ENCODE results near the gene KANK3.

- TF ChIP-seq, protein P1, sequence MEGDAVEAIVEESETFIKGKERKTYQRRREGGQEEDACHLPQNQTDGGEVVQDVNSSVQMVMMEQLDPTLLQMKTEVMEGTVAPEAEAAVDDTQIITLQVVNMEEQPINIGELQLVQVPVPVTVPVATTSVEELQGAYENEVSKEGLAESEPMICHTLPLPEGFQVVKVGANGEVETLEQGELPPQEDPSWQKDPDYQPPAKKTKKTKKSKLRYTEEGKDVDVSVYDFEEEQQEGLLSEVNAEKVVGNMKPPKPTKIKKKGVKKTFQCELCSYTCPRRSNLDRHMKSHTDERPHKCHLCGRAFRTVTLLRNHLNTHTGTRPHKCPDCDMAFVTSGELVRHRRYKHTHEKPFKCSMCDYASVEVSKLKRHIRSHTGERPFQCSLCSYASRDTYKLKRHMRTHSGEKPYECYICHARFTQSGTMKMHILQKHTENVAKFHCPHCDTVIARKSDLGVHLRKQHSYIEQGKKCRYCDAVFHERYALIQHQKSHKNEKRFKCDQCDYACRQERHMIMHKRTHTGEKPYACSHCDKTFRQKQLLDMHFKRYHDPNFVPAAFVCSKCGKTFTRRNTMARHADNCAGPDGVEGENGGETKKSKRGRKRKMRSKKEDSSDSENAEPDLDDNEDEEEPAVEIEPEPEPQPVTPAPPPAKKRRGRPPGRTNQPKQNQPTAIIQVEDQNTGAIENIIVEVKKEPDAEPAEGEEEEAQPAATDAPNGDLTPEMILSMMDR (IDR thresholded peaks at IDR 0.05) = no peak
- no peak for TF ChIP-seq POLR2A (IDR thresholded peaks at IDR 0.05)
Measured at GRCh38 chr19:8342316-8342683, 762 bp downstream of the KANK3 start.

All from uterus (tissue), 2 donors.